HG02970 (cell line): Measurements from ENCODE around the gene OTUB1.

Experiments
- ATAC-seq: cut with Tn5 transposase; IDR thresholded peaks from one replicate; pipeline ENCODE4 v1.9.1; 2021; ENCODE audit warnings: mild to moderate bottlenecking, moderate library complexity, moderate number of reproducible peaks; ENCODE audit not compliant: unreplicated experiment, low FRiP score

The OTUB1 gene

GRCh38 chr11:64020976-64021756 is 34.9 kb downstream of the OTUB1 start:
- no peak for ATAC-seq

GRCh38 chr11:64021757-64022093 is 35.5 kb downstream of the OTUB1 start:
- ATAC-seq = no peak

- ATAC-seq = no peak
Observed at GRCh38 chr11:64022125-64022784, 36.0 kb downstream of the OTUB1 start.

GRCh38 chr11:64023712-64024710 is 37.8 kb downstream of the OTUB1 start:
- no peak for ATAC-seq

- ATAC-seq = no peak
Observed at GRCh38 chr11:64025205-64025604, 39.0 kb downstream of the OTUB1 start.

- no peak for ATAC-seq
Observed at GRCh38 chr11:64026575-64027205, 40.5 kb downstream of the OTUB1 start.

- no peak for ATAC-seq
Observed at GRCh38 chr11:64027651-64028397, 41.6 kb downstream of the OTUB1 start.

GRCh38 chr11:64028398-64029115 is 42.3 kb downstream of the OTUB1 start:
- ATAC-seq = no peak

GRCh38 chr11:64029773-64030172 is 43.5 kb downstream of the OTUB1 start:
- no peak for ATAC-seq

- ATAC-seq = no peak
Observed at GRCh38 chr11:64031001-64031400, 44.8 kb downstream of the OTUB1 start.

- no peak for ATAC-seq
Observed at GRCh38 chr11:64032050-64032449, 45.8 kb downstream of the OTUB1 start.

- ATAC-seq = no peak
Observed at GRCh38 chr11:64034411-64034811, 48.2 kb downstream of the OTUB1 start.

- ATAC-seq = no peak
Observed at GRCh38 chr11:64035081-64035524, 48.9 kb downstream of the OTUB1 start.

GRCh38 chr11:64035576-64035975 is 49.3 kb downstream of the OTUB1 start, which contains the start of gene FLRT1:
FLRT1 (plus strand) TSS chr11:64035931; CDS start chr11:64116268, 80,337 bp downstream.
- ATAC-seq = no peak

GRCh38 chr11:64036087-64037026 is 50.1 kb downstream of the OTUB1 start:
- no peak for ATAC-seq

GRCh38 chr11:64037027-64037634 is 50.9 kb downstream of the OTUB1 start:
- no peak for ATAC-seq

- no peak for ATAC-seq
Observed at GRCh38 chr11:64038500-64038899, 52.3 kb downstream of the OTUB1 start.
